Measurements from ENCODE around the gene DGKD.

- TF ChIP-seq CTCF (IDR thresholded peaks at IDR 0.05; ENCODE audit: low read length) (no peak), EZH2phosphoT487 (IDR thresholded peaks at IDR 0.05; ENCODE audit: low read length) (no peak), EZH2 (optimal IDR thresholded peaks at IDR 0.05; ENCODE audit: low read depth, low read length) (no peak)
Observed at GRCh38 chr2:233455491-233455890, 101.2 kb downstream of the DGKD start.

Data from MM.1S (cell line).